ENCODE results near the gene HSPB9. TPM values are rescaled to one million over a fixed set of nuclear protein-coding genes. Genes with fewer than 3 reads are reported as not detected.
A peak's percentile ranks its signal among the peaks of the same experiment; 100 is the strongest.

HSPB9 gene
- total and polyA plus RNA-seq, 9 of the 15 experiments (the other 6 are each of a cell fraction or from before 2014, with no cell fraction given): 0.04 to 0.16 (median 0.08) TPM; not detected in 3

DNA sequence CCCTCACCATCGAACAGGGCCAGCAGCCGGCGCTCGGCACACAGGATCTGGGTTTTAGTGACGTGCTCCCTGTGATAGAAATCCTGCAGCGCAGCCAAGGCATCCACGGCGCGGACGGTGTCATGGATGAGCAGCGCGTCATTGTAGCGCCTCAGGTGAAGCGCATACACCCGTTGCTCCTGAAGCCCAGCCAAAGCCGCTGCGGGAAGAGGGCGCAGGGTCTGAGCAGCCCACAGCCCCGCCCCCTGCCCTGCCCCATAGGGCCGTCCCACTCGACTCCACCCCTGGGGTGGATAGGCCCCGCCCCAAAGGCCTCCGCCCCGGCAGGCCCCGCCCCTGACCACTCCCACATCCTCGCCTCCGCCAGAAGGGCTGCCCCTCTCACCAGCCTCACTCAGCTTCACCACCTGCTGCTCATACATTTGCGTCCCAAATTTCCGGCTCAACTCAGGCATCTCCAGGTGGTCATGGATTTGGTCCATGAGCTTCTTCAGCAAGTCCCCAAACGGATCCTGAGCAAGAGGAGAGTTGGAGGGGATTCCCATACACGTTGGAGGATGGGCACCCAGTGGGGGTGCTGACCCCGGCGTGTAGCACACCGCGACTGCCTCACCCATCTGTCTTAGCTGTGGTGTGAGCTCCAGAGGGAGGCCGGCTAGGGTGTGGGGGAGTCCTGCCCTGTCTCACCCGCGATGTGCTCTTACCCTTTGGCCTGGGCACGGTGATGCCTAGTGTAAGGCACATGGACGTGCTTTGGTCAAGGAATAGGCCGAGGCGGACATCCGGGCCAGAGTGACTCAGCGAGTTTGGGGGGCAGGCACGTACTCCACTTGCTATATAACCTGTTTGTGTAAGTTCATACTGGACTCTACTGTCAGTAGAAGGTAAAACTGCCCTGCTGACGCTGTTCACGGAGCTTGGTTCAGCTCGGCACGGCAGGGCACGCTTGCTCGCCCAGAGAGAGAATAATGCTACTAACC lies 14.7 kb upstream of the HSPB9 start (continued):
- TF ChIP-seq REST (IDR thresholded peaks at IDR 0.05; ENCODE audit: borderline replicate concordance): no peak
- TF ChIP-seq REST (CRISPR knock-in tag; IDR thresholded peaks at IDR 0.05; ENCODE audit: low read depth): no peak
- no peak for TF ChIP-seq CCNT2 (IDR thresholded peaks at IDR 0.05; ENCODE audit: borderline replicate concordance, extremely low read depth, insufficient read length, low read depth, low read length)
- TF ChIP-seq CBX8 (IDR thresholded peaks at IDR 0.05; ENCODE audit: borderline replicate concordance, extremely low read depth, low read depth, low read length, poor library complexity, severe bottlenecking): no peak
- peak; percentile 69; the same call in 1 of the 2 replicates for TF ChIP-seq CBFB (CRISPR knock-in tag; IDR thresholded peaks at IDR 0.05)
- TF ChIP-seq NUFIP1 (IDR thresholded peaks at IDR 0.05; ENCODE audit: partially characterized antibody): no peak
- no peak for TF ChIP-seq MCM3 (IDR thresholded peaks at IDR 0.05)
- no peak for TF ChIP-seq TAF15 (IDR thresholded peaks at IDR 0.05; ENCODE audit: low read depth, low read length)
- TF ChIP-seq SIN3A (IDR thresholded peaks at IDR 0.05; ENCODE audit: borderline replicate concordance in 2 of 2, control insufficient read depth in 1 of 2, low read depth in 2 of 2, low read length in 2 of 2): no peak
- TF ChIP-seq KAT8 (IDR thresholded peaks at IDR 0.05; ENCODE audit: low read depth): no peak
- TF ChIP-seq TCF7L2 (IDR thresholded peaks at IDR 0.05; ENCODE audit: low read depth, low read length): no peak
- TF ChIP-seq KLF16 (IDR thresholded peaks at IDR 0.05): no peak
- TF ChIP-seq TARDBP (IDR thresholded peaks at IDR 0.05): no peak
- no peak for TF ChIP-seq POLR2AphosphoS2 (IDR thresholded peaks at IDR 0.05; ENCODE audit: low read length)
- no peak for TF ChIP-seq HDAC6 (IDR thresholded peaks at IDR 0.05; ENCODE audit: low read depth, low read length)
- TF ChIP-seq GATAD2A (IDR thresholded peaks at IDR 0.05): no peak
- TF ChIP-seq ARNT (IDR thresholded peaks at IDR 0.05): no peak
- TF ChIP-seq HIVEP1 (CRISPR knock-in tag; IDR thresholded peaks at IDR 0.05): no peak
- TF ChIP-seq TCF15 (CRISPR knock-in tag; IDR thresholded peaks at IDR 0.05): no peak; the same call in 1 of the 2 replicates
- TF ChIP-seq ATF1 (CRISPR knock-in tag; IDR thresholded peaks at IDR 0.05): no peak
- TF ChIP-seq ATF1 (tag; IDR thresholded peaks at IDR 0.05): no peak
- no peak for TF ChIP-seq COPS2 (conservative IDR thresholded peaks at IDR 0.05)
